H9 (cell line): Measurements from ENCODE around the gene AMDHD1. TPM values are rescaled to one million over a fixed set of nuclear protein-coding genes. Genes with fewer than 3 reads are reported as not detected.

ENCODE experiments used
- DNase-seq: peaks from one replicate; pipeline ENCODE4 v3.0.0-alpha.2; 2017
- H2AFZ ChIP-seq: one replicate; pipeline ENCODE4 v1.6.1; 2013; ENCODE audit warnings: mild to moderate bottlenecking, low read length, control low read depth, moderate library complexity
- H2AK5ac ChIP-seq: 2 replicates; pipeline ENCODE4 v1.6.1; 2013; ENCODE audit warnings: low read length, control low read depth, mixed read lengths; ENCODE audit not compliant: insufficient read length
- H2BK120ac ChIP-seq: one replicate; pipeline ENCODE4 v1.6.1; 2013; ENCODE audit warnings: low read depth, mild to moderate bottlenecking, low read length, control low read depth, inconsistent platforms; ENCODE audit not compliant: poor library complexity, severe bottlenecking
- H2BK12ac ChIP-seq: 2 replicates; pipeline ENCODE4 v1.6.1; 2013; ENCODE audit warnings: low read length, control low read depth, mixed read lengths, low read depth; ENCODE audit not compliant: insufficient read length
- H2BK15ac ChIP-seq: 2 replicates; pipeline ENCODE4 v1.6.1; 2013; ENCODE audit warnings: low read depth, low read length, control low read depth
- H2BK20ac ChIP-seq: one replicate; pipeline ENCODE4 v1.6.1; 2013; ENCODE audit warnings: low read depth, mild to moderate bottlenecking, low read length, control low read depth, inconsistent platforms; ENCODE audit not compliant: poor library complexity, severe bottlenecking
- H2BK5ac ChIP-seq: 2 replicates; pipeline ENCODE4 v1.6.1; 2013; ENCODE audit warnings: low read length, control low read depth, mixed read lengths; ENCODE audit not compliant: insufficient read length
- H3K14ac ChIP-seq: 2 replicates; pipeline ENCODE4 v1.6.1; 2013; ENCODE audit warnings: low read length, control low read depth; ENCODE audit not compliant: insufficient read depth
- H3K18ac ChIP-seq: 2 replicates; pipeline ENCODE4 v1.6.1; 2013; ENCODE audit warnings: low read depth, mild to moderate bottlenecking, mixed read lengths, low read length, control low read depth; ENCODE audit not compliant: insufficient read length
- H3K23ac ChIP-seq: 2 replicates; pipeline ENCODE4 v1.6.1; 2013; ENCODE audit warnings: low read length, control low read depth, mixed read lengths, low read depth; ENCODE audit not compliant: insufficient read length
- H3K23me2 ChIP-seq: 2 replicates; pipeline ENCODE4 v1.6.1; 2013; ENCODE audit warnings: low read depth, mild to moderate bottlenecking, mixed read lengths, low read length, control low read depth; ENCODE audit not compliant: insufficient read length, poor library complexity, severe bottlenecking
- H3K27ac ChIP-seq: 2 replicates; pipeline ENCODE4 v1.5.1; 2013; ENCODE audit warnings: low read length, control low read depth, mixed read lengths, low read depth; ENCODE audit not compliant: insufficient read length
- H3K27me3 ChIP-seq: 2 replicates; pipeline ENCODE4 v1.6.1; 2013; ENCODE audit warnings: low read length, control low read depth, inconsistent platforms; ENCODE audit not compliant: insufficient read depth
- H3K4ac ChIP-seq: 2 replicates; pipeline ENCODE4 v1.6.1; 2013; ENCODE audit warnings: low read depth, mild to moderate bottlenecking, control low read depth, inconsistent platforms, low read length, moderate library complexity
- H3K4me1 ChIP-seq: 2 replicates; pipeline ENCODE4 v1.6.1; 2013; ENCODE audit warnings: low read length, control low read depth, inconsistent platforms; ENCODE audit not compliant: insufficient read depth
- H3K4me2 ChIP-seq: 2 replicates; pipeline ENCODE4 v1.6.1; 2013; ENCODE audit warnings: low read length, control low read depth, mixed read lengths; ENCODE audit not compliant: insufficient read length, insufficient read depth
- H3K56ac ChIP-seq: 2 replicates; pipeline ENCODE4 v1.6.1; 2013; ENCODE audit warnings: low read depth, mild to moderate bottlenecking, mixed read lengths, low read length, control low read depth; ENCODE audit not compliant: insufficient read length
- H3K79me1 ChIP-seq: 2 replicates; pipeline ENCODE4 v1.6.1; 2013; ENCODE audit warnings: low read depth, mild to moderate bottlenecking, moderate library complexity, low read length, control low read depth, inconsistent platforms; ENCODE audit not compliant: insufficient read depth, poor library complexity, severe bottlenecking
- H3K79me2 ChIP-seq: 2 replicates; pipeline ENCODE4 v1.6.1; 2013; ENCODE audit warnings: low read length, control low read depth, inconsistent platforms; ENCODE audit not compliant: insufficient read depth
- H3K9ac ChIP-seq: 2 replicates; pipeline ENCODE4 v1.6.1; 2013; ENCODE audit warnings: low read length, control low read depth, mixed read lengths; ENCODE audit not compliant: insufficient read length; ENCODE audit errors: extremely low read depth
- H3K9me3 ChIP-seq: one replicate; pipeline ENCODE4 v1.6.1; 2013; ENCODE audit warnings: low read depth, low read length, inconsistent platforms; ENCODE audit not compliant: control insufficient read depth
- H3T11ph ChIP-seq: one replicate; pipeline ENCODE4 v1.6.1; 2013; ENCODE audit warnings: mild to moderate bottlenecking, low read length, control low read depth, inconsistent platforms
- H4K20me1 ChIP-seq: one replicate; pipeline ENCODE4 v1.6.1; 2013; ENCODE audit not compliant: control insufficient read depth, insufficient read length, insufficient read depth
- H4K5ac ChIP-seq: 2 replicates; pipeline ENCODE4 v1.6.1; 2013; ENCODE audit warnings: low read depth, mild to moderate bottlenecking, mixed read lengths, low read length, control low read depth; ENCODE audit not compliant: insufficient read length
- H4K8ac ChIP-seq: replicated peaks from 2 replicates; pipeline ENCODE4 v1.6.1; 2013; ENCODE audit warnings: low read length, control low read depth, mixed read lengths, low read depth; ENCODE audit not compliant: insufficient read length
- H4K91ac ChIP-seq: 2 replicates; pipeline ENCODE4 v1.6.1; 2013; ENCODE audit warnings: low read depth, mild to moderate bottlenecking, moderate library complexity, mixed read lengths, low read length, control low read depth; ENCODE audit not compliant: insufficient read length
- H3K27ac Mint-ChIP-seq, 3 experiments: 2 replicates in 2 of 3; 3 replicates in 1 of 3; pipeline ENCODE4 v1.8.0; 2020 to 2021; ENCODE audit warnings: mixed read lengths in 3 of 3, mild to moderate bottlenecking in 1 of 3, moderate library complexity in 1 of 3
- H3K27me3 Mint-ChIP-seq: 2 replicates; pipeline ENCODE4 v1.8.0; 2021; ENCODE audit warnings: low read depth, mild to moderate bottlenecking, moderate library complexity, mixed read lengths
- H3K36me3 Mint-ChIP-seq, 3 experiments: 2 replicates in 2 of 3; 3 replicates in 1 of 3; pipeline ENCODE4 v1.8.0; 2020 to 2021; ENCODE audit warnings: low read depth in 3 of 3, mixed read lengths in 3 of 3; ENCODE audit not compliant: insufficient read depth in 1 of 3
- H3K4me1 Mint-ChIP-seq, 2 experiments: 2 replicates each; pipeline ENCODE4 v1.8.0; 2020; ENCODE audit warnings: mixed read lengths in 2 of 2
- H3K4me3 Mint-ChIP-seq, 2 experiments: 2 replicates in 1 of 2; 3 replicates in 1 of 2; pipeline ENCODE4 v1.8.0; 2020 to 2021; ENCODE audit warnings: mild to moderate bottlenecking in 2 of 2, mixed read lengths in 2 of 2, moderate library complexity in 1 of 2
- H3K9me3 Mint-ChIP-seq, 2 experiments: 2 replicates in 1 of 2; 3 replicates in 1 of 2; pipeline ENCODE4 v1.8.0; 2020; ENCODE audit warnings: mild to moderate bottlenecking in 2 of 2, mixed read lengths in 2 of 2, moderate library complexity in 1 of 2
- WGBS: extraction: QIAGEN DNeasy Blood & Tissue Kit; methylation state at CpG from one replicate; pipeline ENCODE4 v1.1.7; 2013; ENCODE audit warnings: missing lambda C conversion rate, low lambda C conversion rate, mixed read lengths; ENCODE audit not compliant: insufficient read length; ENCODE audit errors: extremely low coverage; 5-methylcytosine and 5-hydroxymethylcytosine counted together
- total RNA-seq: library from RNA; stranded (reverse); gene quantifications from 2 replicates; pipeline ENCODE4 v1.2.1, GENCODE V29; 2021
- TF ChIP-seq, protein P1 (sequence below): fragments of 200-600 bp; sonication (generic); conservative IDR thresholded peaks from 3 replicates; pipeline ENCODE4 v1.8.0; 2021; ENCODE audit warnings: antibody characterized with exemption, mild to moderate bottlenecking

The AMDHD1 gene
- total RNA-seq, 1 experiment from 2014 or later: 0.42 TPM

DNA sequence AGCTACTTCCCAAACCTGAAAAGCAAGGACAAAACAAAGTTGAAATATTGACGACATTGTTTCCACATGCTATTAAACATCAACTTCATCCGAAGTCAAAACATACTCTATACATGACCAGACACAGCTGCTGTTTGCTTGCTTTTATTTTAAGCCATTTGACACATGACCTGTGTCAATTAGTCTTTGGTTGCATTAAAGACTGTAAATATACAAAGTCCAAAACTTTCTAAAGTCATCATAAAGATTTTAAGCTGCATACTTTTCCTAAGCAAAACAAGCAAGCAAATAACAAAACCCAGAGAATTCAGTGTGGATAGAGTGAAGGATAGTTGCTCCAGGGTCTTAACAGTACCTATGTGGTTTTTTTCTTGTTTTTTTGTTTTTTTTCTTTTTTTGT, 31.2 kb downstream of the AMDHD1 start:
- peaks cover 6 to 7% of the 10 kb centered on the region in 2 experiments; a peak in 4 of 5 replicates for H3K9me3 Mint-ChIP-seq
- Histone ChIP-seq H3K18ac (no peak overlapping the region), H3K9me3 (no peaks in the 10 kb centered on the region), H2BK5ac (no peak overlapping the region), H3K4ac (no peak overlapping the region), H3K14ac (no peak overlapping the region), H2BK120ac (no peak overlapping the region), H2AK5ac (no peak overlapping the region), H2AFZ (no peak overlapping the region), H3K4me2 (no peak overlapping the region), H4K8ac (no peak overlapping the region), H3K9ac (no peak overlapping the region), H3K4me1 (peaks cover 2% of the 10 kb centered on the region; the same call in 1 of the 2 replicates), H4K91ac (no peak overlapping the region), H3K27me3 (no peaks in the 10 kb centered on the region), H2BK15ac (no peak overlapping the region), H4K20me1 (no peaks in the 10 kb centered on the region), H3K27ac (no peak overlapping the region), H3T11ph (no peak overlapping the region), H2BK20ac (no peak overlapping the region), H3K79me2 (no peaks in the 10 kb centered on the region), H3K23me2 (no peaks in the 10 kb centered on the region), H4K5ac (no peak overlapping the region), H3K23ac (no peak overlapping the region), H2BK12ac (no peak overlapping the region), H3K79me1 (no peaks in the 10 kb centered on the region), H3K56ac (no peak overlapping the region)
- H3K27me3 Mint-ChIP-seq: no peaks in the 10 kb centered on the region; the same call in 1 of the 2 replicates
- no peak overlapping the region for H3K4me3 Mint-ChIP-seq
- H3K27ac Mint-ChIP-seq: no peak overlapping the region
- H3K36me3 Mint-ChIP-seq: peaks cover 0 to 11% (median 6%) of the 10 kb centered on the region in 3 experiments; a peak in 5 of 7 replicates
- no peak for DNase-seq
- no CpG with 5 or more reads among the region's 2 CpGs for WGBS
- TF ChIP-seq, protein P1, sequence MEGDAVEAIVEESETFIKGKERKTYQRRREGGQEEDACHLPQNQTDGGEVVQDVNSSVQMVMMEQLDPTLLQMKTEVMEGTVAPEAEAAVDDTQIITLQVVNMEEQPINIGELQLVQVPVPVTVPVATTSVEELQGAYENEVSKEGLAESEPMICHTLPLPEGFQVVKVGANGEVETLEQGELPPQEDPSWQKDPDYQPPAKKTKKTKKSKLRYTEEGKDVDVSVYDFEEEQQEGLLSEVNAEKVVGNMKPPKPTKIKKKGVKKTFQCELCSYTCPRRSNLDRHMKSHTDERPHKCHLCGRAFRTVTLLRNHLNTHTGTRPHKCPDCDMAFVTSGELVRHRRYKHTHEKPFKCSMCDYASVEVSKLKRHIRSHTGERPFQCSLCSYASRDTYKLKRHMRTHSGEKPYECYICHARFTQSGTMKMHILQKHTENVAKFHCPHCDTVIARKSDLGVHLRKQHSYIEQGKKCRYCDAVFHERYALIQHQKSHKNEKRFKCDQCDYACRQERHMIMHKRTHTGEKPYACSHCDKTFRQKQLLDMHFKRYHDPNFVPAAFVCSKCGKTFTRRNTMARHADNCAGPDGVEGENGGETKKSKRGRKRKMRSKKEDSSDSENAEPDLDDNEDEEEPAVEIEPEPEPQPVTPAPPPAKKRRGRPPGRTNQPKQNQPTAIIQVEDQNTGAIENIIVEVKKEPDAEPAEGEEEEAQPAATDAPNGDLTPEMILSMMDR: no peak
- peaks cover 27 to 40% of the 10 kb centered on the region in 2 experiments for H3K4me1 Mint-ChIP-seq
